HT-29 (cell line): ENCODE data around the gene DLG5. TPM values are rescaled to one million over a fixed set of nuclear protein-coding genes. Genes with fewer than 3 reads are reported as not detected.

Source experiments
- DNase-seq: peaks from one replicate; pipeline ENCODE4 v3.0.0-alpha.2; 2015; ENCODE audit warnings: low spot score
- total RNA-seq: library from RNA; depleted of rRNA; stranded (reverse); fragments of >200 nt; shearing (Covaris generic); gene quantifications from 2 replicates; pipeline ENCODE4 v1.2.3, GENCODE V29; 2014

The DLG5 gene
- total RNA-seq, 1 experiment from 2014 or later: 24.9 TPM

DNA sequence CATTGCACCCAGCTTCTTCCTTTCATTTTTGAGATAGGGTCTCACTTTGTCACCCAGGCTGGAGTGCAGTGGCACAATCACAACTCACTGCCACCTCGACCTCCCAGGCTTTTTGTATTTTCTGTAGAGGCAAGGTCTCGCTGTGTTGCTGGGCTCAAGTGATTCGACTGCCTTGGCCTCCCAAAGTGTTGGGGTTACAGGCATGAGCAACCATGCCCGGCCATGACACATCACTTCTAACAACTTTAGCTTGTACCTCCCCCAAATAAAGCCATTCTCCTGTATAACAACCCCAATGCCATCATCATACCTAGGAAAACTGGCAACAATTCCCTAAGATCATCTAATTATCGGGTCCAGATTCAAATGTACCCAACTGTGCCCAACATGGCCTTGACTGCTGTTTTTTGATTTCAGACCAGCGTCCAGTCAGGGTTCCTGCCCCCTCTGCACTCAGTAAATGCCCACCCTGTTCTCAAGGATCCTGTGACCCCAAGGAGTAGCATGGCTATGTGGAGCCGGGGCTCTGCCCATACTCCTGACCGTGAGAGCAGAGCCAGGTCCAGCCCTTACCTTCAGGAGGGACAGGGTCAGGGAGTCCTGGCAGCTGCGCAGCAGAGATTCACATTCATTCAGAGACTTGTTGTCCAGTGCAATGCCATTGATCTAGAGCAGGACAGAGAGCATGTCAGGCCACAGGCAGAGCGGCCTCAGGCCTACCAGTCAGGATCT lies 102.6 kb downstream of the DLG5 start:
- no peak for DNase-seq

DNA sequence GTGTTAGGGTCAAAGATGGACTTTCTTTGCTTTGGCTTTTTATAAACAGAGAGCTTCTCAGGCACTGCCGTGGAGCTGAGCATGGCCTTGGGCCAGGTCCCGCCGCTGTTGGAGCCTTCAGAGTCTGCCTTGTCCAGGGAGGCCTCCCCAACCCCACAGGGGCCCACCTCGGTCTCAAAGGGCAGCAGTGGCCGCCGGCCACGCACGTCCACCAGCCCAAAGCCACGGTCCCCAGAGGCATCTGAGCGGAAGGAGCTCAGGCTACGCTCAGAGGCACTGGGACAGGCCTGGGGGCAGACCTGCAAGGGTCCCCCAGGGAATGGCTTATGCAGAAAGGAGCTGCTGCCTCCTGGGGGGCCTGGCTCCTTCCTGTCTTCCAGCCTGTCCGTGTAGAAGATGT lies 105.0 kb downstream of the DLG5 start:
- no peak for DNase-seq

DNA sequence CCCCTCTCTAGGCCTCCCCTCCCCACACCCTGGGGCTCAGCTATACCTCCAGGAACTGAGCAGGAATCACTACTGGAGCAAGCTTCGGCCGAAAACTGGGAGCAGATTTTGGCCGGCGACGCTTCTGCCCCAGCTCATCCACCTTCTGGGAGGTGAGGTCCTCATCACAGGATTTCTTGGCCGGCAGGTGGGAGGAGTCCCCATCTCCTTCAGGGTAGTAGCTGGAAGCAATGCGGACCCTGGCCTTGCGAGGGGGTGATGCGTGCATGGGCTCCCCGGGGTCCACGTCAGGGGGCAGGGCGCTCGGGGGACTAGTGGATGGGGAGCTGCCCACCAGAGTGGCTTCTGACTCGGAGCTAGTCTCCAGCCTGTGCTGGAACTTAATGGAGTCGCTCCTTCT lies 105.5 kb downstream of the DLG5 start:
- DNase-seq: no peak

DNA sequence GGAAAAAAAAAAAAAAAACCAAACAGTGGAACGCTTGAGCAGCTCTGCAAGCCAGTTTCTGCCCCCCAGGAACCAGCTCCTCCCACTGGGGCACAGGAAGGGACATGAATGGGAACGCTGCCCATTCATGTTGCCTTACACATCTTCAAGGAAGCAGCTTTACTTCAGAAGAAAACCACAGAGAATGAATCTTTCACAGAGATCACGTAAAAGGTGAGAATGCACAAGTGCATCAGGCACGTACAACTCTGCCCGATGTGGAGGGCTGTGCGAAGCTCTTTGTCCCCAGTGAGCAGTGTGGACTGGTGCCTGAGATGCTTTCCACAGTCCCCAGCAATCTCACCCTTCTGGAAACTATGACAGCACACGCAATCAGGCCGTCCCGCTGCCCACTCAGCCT lies 106.2 kb downstream of the DLG5 start:
- DNase-seq: no peak

DNA sequence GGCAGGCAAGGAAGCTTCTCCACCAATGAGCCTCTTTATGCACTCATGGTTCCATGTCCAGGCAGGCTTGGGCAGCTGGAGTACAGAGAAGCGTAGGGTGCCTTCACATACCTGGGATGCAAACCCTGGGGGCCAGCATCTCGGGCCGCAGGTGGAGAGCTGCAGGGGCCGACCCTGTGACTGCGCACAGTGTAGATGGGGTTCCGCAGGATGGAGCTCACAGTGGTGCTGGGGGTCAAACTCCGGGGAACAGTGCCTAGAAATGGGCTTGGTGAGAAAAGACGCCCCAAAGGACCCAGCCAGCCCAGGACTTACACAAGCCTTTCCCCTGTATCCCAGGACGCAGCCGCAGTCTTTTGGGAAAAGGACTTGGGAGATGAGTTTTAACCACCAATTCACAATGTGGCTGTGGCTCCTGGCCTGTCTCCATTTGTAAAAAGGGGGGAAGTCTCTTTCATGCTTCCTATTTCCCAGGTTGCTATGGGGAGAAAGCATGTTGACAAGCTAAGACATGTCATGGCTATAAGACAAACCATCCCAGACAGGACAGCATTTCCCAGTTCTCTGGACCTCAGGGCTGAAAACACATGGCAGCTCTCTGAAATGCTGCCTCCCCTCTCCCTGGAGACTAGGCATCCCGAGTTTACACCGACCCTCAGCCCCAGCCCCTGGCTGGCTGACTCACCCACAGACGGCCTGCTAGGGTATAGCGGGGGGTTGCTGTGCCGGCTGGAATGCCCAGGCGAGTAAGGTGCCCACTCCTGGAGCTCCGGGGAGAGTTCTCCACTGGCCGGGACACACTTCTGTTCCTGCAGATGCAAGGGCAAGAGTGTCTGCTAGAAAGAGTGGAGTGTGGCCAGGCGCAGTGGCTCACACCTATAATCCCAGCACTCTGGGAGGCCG lies 107.1 kb downstream of the DLG5 start:
- DNase-seq: no peak

DNA sequence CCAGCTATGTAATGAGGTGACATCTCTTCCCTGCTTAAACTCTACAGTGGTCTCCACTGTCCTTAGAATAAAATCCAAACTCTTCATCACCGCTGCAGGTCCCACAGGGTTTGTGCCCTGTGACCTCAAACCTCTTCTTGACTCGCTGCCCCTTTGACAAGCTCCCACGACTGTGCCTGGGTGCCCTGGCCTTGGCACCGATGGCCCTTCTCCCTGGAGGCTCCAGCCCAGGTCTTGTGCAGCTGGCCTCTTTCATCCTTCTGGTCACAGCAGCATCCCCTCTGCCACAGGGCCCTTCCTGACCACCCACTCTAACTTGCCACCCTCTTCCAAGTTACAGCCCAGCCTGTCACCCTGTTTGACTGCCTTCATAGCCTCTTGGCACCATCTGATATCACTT lies 108.2 kb downstream of the DLG5 start:
- DNase-seq: no peak

DNA sequence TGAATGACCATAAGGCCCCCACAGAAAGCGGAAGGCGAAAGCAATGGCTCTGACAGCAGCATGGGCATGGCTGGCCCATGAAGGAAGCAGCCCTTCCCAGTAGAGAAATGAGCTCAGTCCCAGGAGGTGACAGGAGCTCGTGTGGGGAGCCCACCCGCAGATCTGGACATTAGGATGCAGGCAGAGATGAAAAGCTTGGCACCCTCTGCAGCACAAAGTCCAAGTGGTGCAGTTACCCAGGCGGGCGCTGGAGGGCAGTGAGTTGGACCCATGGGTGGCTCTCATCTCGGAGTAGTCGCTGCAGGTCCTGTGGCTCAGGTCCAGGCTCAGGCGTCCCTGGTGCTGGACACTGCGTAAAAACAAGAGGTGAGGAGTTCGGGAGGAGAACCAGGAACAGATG lies 109.0 kb downstream of the DLG5 start:
- DNase-seq: no peak

DNA sequence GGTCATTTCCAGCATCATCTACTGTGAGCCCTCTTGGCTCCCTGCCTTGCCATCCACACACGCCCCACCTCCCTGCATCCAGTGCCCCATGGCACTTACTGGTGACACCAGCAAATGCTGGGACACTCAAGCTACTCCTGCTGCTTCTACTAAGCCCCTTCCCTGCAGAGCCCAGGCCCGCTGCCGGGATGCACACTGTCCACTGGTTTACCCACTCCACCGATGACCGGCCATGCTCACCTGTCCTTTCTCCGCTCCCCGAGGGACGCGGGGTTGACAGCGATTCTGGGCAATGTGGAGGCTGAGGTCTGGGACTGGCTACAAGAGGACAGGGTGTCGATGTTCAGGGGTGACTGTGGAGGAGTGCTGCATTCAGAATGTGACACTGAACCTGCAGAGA lies 110.2 kb downstream of the DLG5 start:
- no peak for DNase-seq

DNA sequence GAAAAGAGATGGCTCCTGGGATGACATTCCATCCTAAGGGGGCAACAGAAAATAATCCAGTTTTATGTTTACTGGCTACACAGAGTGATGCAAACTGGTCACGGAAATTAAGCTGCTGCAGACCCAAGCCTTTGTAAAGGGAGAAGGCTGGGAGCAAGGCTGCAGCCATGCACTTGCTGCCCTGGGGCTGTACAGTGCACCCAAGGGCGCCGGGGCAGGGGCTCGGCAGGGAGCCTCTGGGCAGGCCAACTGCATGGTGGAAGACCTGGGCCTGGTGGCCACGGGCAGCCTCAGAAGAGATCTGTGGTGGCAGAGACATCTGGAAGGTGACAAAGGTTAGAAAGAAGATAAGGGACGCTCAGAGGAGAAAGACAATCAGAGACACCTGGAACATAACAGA lies 113.8 kb downstream of the DLG5 start:
- DNase-seq: no peak

DNA sequence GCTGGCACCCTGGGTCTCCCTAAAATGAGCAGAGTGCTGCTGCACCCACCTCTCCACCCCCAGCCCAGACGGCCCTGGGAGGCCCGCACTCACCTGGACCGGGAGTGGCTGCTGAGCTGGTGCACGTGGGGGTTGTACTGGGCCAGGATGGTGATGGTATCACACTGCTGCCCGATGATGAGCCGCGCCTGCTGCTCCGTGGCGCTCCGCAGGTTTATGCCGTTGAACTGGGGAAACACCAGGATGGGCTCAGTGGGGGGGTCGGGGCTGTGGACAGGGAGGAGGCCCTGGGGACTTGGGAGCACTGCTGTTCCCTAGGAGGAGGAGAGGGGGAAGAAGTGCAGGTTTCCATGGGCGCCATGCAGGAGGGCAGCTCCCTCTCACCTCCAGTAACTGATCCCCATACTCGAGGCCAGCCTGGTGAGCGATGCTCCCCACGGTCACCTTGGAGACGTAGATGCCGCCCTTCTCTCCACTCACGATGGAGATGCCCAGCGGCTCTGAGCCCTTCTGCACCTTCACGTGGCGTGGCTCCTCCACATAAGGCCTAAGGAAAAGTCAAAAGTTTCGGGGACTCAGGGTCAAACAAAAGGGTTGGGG lies 114.6 kb downstream of the DLG5 start:
- DNase-seq: no peak

DNA sequence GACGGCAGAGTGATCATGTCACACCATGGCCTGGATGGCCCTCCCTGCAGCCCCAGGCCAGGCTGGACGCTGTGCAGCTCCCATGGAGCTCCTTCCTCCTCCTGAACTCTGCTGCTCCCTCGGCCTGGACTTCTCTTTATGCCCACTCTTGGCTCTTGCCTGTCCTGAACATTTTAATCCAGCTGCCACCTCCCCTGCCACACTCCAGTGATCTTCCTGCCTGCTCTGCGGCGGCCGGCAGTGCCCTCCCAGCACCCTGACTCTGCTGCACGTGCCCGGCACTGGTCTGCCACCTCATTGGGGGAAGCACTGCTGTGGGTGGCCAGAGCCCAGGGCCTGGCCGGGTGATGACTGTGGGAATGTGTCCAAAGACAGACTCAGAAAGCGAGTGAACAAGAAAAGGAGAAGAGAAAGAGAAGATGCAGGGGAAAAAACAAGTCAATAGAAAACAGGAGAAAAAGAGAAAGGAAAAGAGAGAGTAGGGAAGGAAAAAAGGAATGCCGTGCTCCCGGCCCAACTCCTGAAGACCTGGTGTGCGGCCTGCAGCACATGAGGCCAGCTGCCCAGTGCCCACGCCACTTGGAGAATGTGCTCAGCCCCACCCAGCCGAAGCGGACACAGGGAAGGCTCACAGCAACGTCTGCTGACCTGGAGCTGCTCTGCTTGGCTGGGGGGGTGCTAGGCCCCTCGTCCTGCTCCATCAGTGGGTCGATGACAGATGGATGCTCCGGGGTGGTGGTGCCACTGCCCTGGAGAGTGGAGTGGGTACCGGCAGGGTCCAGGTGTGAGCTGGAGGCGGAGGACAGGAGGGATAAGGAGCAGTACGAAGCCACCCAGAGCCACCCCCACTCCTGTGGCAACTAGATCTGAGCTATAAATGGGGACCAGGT lies 115.9 kb downstream of the DLG5 start:
- DNase-seq: no peak

DNA sequence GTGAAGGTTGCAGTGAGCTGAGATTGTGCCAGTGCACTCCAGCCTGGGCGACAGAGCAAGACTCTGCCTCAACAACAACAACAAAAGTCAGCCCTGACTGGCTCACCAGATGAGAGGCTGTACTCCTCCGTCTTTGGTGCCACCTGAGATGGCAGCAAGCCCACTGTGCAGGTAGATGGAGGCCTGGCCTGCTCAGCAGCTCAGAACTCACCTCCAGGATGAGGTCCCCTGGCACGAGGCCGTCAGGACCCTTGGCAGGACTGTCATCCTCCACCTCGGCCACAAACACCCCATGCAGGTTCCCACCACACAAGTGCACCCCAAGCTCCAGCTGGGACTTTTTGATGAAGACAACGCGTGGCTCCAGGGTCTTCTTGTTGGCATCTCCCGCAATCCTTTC lies 117.2 kb downstream of the DLG5 start:
- DNase-seq: no peak

DNA sequence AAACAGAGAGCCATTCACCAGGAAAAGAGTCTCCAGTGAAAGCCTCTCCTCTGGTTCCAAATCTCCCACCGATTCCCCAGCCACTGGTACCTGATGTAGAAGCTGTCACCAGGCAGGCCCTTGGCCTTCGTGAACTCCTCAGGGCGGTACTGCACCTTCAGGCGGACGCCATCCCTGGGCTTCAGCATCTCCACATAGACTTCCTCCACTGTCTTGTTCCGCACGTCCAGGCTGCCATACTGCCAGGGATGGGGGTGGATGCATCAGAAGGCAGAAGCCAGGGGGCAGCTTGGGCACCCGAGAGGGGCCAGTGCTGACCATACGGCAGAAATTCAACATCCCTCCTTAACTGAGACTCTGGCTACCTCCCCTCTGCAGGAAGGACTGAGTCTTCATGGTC lies 118.8 kb downstream of the DLG5 start:
- no peak for DNase-seq

DNA sequence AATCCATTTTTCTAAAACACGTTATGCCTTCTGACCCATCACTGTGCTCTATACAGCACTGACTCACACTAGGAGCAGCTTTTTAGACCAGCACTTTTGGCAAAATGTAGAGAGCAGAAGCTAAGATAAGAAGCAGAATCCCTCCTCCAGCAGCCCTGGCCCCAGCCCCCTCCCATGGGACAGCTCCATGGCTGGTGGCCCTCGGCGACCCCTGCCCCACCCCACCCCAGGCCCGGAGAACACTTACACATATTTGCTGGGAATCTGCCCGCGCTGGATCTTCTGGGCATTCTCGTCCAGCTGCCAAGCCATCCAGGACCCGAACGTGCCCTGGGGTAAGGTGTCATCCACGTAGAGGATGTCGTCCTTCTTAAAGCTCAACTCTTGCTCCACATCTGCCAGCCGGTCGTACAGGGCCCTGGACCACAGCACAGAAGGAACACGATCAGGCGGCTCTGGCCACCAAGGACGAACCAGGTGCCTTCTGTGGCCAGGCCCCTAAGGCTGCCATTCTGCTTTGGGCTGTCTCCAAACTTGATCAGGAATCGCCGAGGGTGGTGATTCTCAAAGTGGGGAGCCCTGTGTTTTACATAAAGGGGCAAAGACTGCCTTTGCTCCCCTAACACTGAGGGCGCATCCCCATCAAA lies 119.9 kb downstream of the DLG5 start:
- DNase-seq: no peak

DNA sequence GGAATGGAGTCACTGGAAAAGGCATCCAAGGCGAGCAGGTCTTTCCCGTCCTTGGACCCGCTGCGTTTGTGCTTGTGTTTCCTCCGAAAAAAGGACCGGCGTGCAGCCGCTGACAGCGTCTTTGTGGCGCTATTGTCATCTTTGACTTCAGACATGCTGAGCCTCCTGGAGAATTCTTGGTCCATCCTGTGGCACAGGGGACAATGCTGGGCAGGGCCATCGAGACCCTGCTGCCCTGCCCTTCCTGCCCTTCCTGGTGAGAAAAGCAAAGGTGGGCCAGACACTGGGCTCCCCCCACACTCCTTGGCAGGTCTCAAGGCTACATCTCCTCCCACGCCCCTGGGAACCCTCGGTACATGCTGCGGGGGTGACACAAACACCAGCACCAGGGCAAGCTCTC lies 120.9 kb downstream of the DLG5 start:
- no peak for DNase-seq

DNA sequence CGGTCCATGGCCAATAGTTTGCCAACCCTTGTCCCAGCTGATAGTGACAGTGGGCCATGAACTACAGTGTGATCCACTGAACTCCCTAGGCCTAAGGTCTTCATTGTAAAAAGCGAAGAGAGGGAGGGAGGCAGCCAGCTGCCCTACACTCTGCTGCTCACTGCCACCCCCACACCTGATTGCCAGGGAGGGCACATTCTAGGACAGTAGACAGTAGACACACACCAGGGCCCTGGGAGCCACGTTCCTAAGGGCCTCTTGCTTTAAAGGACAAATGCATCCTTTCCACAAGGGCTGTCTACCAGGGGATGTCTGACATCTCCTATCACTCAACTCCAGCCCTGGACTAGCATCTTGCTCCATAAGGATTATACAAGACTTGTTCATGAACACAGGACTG lies 122.2 kb downstream of the DLG5 start:
- no peak for DNase-seq

DNA sequence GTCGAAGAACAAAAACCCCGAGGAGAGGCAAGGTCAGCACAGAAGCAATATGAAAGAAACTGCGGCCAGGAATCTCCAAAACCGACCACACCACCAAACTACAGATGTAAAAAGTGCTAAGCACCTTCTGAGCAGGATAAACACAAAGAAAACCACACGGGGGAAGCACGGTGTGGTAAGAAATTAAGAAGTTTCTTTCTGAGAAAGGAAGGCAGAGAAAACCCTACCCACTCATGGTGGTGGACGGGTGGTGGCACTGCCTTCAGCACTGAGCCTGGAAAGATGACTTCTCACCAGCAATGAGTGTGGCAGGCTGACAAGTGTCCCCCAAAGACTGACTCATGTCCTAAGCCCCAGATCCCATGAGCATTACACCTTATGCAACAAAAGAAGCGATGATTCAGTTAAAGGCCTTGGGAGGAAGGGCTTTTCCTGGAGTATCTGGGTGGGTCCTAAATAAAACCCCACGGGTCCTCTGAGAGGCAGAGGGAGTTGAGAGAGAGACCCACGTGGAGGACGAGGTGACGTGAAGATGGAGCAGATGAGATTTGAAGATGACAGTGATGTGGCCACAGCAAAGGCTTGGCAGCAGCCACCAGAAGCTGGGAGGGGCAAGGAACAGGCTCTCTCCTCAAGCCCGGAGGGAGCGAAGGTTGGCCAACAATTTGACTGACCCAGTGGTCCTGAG lies 124.9 kb downstream of the DLG5 start:
- DNase-seq: no peak

DNA sequence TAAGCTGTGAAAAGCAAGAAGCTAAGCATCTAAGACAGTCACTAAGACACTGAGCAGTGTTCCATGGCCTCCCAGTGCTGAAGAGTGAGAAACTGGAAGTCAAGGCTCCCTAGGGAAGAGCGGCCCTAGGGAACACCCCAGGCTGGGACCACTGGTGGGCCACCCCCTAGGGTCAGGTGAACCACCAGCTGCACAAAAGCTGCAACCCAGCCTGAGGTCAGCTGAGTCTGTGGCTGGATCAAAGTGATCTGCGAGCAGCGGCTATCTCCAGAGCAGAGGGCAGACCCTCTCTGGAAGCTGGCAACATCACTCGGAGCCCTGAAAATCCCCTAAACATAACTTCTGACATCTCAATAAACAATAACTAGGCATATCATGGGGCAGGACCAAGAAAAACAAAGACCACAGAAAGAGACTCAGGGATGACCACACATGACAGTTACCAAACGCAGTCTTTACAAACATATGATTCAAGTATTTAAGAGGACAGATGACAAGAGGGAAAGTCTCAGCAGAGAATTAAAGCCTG lies 125.8 kb downstream of the DLG5 start:
- DNase-seq: no peak

DNA sequence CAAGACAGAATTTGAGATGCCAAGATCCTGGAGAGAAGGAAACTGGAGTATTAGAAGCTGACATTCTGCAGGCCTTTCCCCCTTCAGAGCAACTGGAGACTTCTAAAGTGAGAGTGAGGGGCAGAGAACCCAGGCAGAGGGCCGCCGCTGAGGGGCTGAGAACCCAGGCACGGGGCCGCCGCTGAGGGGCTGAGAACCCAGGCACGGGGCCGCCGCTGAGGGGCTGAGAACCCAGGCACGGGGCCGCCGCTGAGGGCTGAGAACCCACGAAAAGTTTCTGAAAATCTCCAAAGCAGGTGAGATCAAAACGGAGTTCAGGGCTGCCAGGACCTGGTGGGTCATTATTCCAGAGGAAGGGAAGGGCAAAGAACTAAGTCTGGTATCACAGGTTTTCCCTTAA lies 126.2 kb downstream of the DLG5 start:
- no peak for DNase-seq

DNA sequence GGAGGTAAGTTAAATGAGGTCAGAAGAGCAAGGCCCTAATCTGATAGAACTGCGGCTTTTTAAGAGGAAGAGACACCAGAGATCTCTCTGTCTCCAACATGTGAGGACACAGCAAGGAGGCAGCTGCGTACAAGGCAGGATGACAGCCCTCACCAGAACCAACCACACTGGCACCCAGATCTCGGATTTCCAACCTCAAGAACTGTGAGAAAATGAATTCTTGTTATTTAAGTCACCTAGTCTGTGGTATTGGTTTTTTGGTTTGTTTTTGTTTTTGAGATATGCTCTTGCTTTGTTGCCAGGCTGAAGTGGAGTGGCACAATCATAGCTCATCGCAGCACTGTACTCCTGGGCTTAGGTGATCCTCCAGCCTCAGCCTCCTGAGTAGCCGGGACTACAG lies 127.2 kb downstream of the DLG5 start:
- no peak for DNase-seq
